Testis (tissue), 3 donors: ENCODE results near the gene CENPV. TPM values are rescaled to one million over a fixed set of nuclear protein-coding genes. Genes with fewer than 3 reads are reported as not detected.
A peak's percentile ranks its signal among the peaks of the same experiment; 100 is the strongest.

ENCODE experiments used
- DNase-seq: peaks from one replicate; pipeline ENCODE4 v3.0.0-alpha.2; 2019
- H3K27ac ChIP-seq, 2 donors: fragments of 200-600 bp; sonication (generic); one replicate each; pipeline ENCODE4 v1.5.1; 2019
- H3K27me3 ChIP-seq: fragments of 200-600 bp; sonication (generic); one replicate; pipeline ENCODE4 v1.5.1; 2019
- H3K36me3 ChIP-seq: fragments of 200-600 bp; sonication (generic); one replicate; pipeline ENCODE4 v1.5.1; 2017; ENCODE audit warnings: low read depth; ENCODE audit errors: missing control alignments
- H3K4me1 ChIP-seq: fragments of 200-600 bp; sonication (generic); one replicate; pipeline ENCODE4 v1.5.1; 2019
- H3K4me3 ChIP-seq, 2 donors: fragments of 200-600 bp; sonication (generic); one replicate each; pipeline ENCODE4 v1.5.1; 2017 to 2019
- H3K9me3 ChIP-seq: fragments of 200-600 bp; sonication (generic); one replicate; pipeline ENCODE4 v1.5.1; 2017
- POLR2A ChIP-seq: fragments of 450-650 bp; IDR thresholded peaks from one replicate; pipeline ENCODE4 v1.6.1; 2017; ENCODE audit warnings: antibody characterized with exemption, mild to moderate bottlenecking, moderate library complexity
- WGBS, 2 donors: methylation state at CpG; one replicate each; pipeline ENCODE4 v1.1.5; 2018; 5-methylcytosine and 5-hydroxymethylcytosine counted together
- intact Hi-C: fragments of 100-400 bp; cut with DNase I; formaldehyde crosslinking; loops from one replicate; pipeline ENCODE4 v1.15.1; 2023; ENCODE audit warnings: low total_unique reads
- polyA plus RNA-seq: library from polyadenylated mRNA; stranded (reverse); fragments of 350-450 nt; fragmentation: Illumina TruSeq; extraction: RNeasy Lipid Tissue Mini Kit (QIAGEN cat#74804); gene quantifications from one replicate; pipeline ENCODE4 v1.2.3, GENCODE V29; 2014; ENCODE audit warnings: low read depth, low replicate concordance; ENCODE audit not compliant: insufficient read depth
- total RNA-seq, 2 donors: library from RNA; depleted of rRNA; stranded (reverse); fragments of >200 nt; gene quantifications; one replicate each; pipeline ENCODE4 v1.2.3, GENCODE V29; 2016
- TF ChIP-seq, protein P1 (sequence below), 3 experiments: fragments of 450-650 bp in 2 of 3; fragments of 200-600 bp in 1 of 3; sonication (generic) in 1 of 3; IDR thresholded peaks; one replicate each; pipeline ENCODE4 v1.5.1; 2016 to 2019; ENCODE audit warnings: antibody characterized with exemption in 3 of 3, mild to moderate bottlenecking in 2 of 3, moderate library complexity in 1 of 3

Gene CENPV
- total and polyA plus RNA-seq, 3 donors from 2014 or later: 73.5 to 119 (median 82.3) TPM

DNA sequence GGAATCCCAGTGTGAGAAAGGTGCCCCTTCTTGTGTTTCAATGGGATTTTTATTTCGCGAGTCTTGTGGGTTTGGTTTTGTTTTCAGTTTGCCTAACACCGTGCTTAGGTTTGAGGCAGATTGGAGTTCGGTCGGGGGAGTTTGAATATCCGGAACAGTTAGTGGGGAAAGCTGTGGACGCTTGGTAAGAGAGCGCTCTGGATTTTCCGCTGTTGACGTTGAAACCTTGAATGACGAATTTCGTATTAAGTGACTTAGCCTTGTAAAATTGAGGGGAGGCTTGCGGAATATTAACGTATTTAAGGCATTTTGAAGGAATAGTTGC lies 28.2 kb upstream of the CENPV start:
- TF ChIP-seq, protein P1, sequence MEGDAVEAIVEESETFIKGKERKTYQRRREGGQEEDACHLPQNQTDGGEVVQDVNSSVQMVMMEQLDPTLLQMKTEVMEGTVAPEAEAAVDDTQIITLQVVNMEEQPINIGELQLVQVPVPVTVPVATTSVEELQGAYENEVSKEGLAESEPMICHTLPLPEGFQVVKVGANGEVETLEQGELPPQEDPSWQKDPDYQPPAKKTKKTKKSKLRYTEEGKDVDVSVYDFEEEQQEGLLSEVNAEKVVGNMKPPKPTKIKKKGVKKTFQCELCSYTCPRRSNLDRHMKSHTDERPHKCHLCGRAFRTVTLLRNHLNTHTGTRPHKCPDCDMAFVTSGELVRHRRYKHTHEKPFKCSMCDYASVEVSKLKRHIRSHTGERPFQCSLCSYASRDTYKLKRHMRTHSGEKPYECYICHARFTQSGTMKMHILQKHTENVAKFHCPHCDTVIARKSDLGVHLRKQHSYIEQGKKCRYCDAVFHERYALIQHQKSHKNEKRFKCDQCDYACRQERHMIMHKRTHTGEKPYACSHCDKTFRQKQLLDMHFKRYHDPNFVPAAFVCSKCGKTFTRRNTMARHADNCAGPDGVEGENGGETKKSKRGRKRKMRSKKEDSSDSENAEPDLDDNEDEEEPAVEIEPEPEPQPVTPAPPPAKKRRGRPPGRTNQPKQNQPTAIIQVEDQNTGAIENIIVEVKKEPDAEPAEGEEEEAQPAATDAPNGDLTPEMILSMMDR (IDR thresholded peaks at IDR 0.05): no peak
- TF ChIP-seq POLR2A: no peak
- Histone ChIP-seq H3K27me3 (no peaks in the 10 kb centered on the region), H3K36me3 (no peaks in the 10 kb centered on the region), H3K27ac (peak overlapping the region; percentile 93 to 97), H3K4me3 (peak overlapping the region; percentile 75 to 82), H3K4me1 (peaks cover 13% of the 10 kb centered on the region), H3K9me3 (no peaks in the 10 kb centered on the region)
- WGBS, 2 donors: 11 to 19% methylated on average over 14 of the region's 14 CpGs
- DNase-seq: no peak
- intact Hi-C loops: no loop called here

DNA sequence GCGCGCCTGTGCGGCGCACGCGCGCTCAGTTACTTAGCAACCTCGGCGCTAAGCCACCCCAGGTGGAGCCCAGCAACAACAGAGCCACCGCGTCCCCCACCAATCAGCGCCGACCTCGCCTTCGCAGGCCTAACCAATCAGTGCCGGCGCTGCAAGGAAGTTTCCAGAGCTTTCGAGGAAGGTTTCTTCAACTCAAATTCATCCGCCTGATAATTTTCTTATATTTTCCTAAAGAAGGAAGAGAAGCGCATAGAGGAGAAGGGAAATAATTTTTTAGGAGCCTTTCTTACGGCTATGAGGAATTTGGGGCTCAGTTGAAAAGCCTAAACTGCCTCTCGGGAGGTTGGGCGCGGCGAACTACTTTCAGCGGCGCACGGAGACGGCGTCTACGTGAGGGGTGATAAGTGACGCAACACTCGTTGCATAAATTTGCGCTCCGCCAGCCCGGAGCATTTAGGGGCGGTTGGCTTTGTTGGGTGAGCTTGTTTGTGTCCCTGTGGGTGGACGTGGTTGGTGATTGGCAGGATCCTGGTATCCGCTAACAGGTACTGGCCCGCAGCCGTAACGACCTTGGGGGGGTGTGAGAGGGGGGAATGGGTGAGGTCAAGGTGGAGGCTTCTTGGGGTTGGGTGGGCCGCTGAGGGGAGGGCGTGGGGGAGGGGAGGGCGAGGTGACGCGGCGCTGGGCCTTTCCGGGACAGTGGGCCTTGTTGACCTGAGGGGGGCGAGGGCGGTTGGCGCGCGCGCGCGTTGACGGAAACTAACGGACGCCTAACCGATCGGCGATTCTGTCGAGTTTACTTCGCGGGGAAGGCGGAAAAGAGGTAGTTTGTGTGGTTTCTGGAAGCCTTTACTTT lies 27.6 kb upstream of the CENPV start, which contains the start of gene UBB:
UBB (plus strand) TSS at position 452 of the 856 bp plus-strand sequence. CDS start 817 bp downstream, outside the sequence.
- whole genome bisulfite sequencing, 2 donors: 1 to 2% methylated on average over 65 to 67 of the region's 67 CpGs
- Histone ChIP-seq H3K4me1 (peaks cover 13% of the 10 kb centered on the region), H3K27me3 (no peaks in the 10 kb centered on the region), H3K9me3 (no peaks in the 10 kb centered on the region), H3K36me3 (no peaks in the 10 kb centered on the region), H3K27ac (peak within 1 kb of the TSS; percentile 93 to 97), H3K4me3 (peak within 1 kb of the TSS; percentile 75 to 82)
- intact Hi-C loops: no loop called here
- TF ChIP-seq, protein P1 (IDR thresholded peaks at IDR 0.05): no peak
- peak; percentile 97 for TF ChIP-seq POLR2A
- peak; percentile 98 for DNase-seq

DNA sequence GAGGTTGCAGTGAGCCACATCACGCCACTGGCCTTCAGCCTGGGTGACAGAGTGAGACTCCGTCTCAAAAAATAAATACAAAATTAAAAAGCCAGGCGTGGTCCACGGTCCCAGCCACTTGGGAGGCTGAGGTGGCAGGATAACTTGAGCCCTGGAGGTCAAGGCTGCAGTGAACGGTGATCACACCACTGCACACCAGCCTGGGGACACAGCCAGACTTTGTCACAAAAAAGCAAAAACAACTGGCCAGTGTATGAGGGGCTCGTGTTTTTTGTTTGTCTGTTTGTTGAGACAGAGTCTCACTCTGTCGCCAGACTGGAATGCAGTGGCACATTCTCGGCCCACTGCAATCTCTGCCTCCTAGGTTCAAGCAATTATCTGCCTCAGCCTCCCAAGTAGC lies 26.4 kb upstream of the CENPV start:
- TF ChIP-seq, protein P1 (IDR thresholded peaks at IDR 0.05): no peak
- no peak for TF ChIP-seq POLR2A
- Histone ChIP-seq H3K9me3 (no peaks in the 10 kb centered on the region), H3K27me3 (no peaks in the 10 kb centered on the region), H3K36me3 (no peaks in the 10 kb centered on the region), H3K4me3 (peak overlapping the region; percentile 75 to 82), H3K27ac (peak overlapping the region; percentile 93 to 97), H3K4me1 (peaks cover 13% of the 10 kb centered on the region)
- WGBS, 2 donors: 44 to 55% methylated on average over 8 of the region's 8 CpGs
- peak; percentile 36 for DNase-seq
- intact Hi-C loops: no loop called here

DNA sequence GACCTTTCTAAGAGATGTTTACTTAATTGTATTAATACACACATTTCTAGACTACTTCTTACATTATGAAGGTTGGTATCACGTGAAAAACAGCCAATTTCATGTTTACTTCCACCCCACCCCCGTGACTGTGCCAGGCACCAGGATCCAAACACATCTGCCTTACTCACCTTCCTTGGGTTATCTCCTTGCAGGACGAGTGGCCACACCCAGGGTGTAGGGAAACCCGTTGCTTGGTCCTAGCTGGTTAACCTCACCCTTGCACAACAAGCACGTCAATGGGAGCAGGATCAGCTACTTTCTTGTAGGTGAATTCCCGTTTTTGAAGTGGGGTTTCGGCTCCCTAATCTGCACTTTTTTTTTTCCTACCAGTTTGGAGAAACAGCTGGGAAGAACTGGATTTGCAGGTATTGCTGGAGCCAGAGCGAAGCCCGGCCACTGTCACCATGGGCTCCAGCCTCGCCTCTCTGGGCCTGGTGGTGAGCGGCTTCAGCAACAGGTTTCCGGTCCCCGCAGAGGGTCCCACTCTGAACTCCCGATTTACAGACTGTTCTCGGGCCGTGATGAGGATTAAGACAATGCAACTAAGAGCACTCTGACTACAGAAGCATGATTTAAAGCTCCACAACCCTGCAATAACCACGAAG lies 25.5 kb upstream of the CENPV start:
- no peaks in the 10 kb centered on the region for H3K9me3 ChIP-seq
- peaks cover 13% of the 10 kb centered on the region for H3K4me1 ChIP-seq
- peak overlapping the region; percentile 93 to 97 for H3K27ac ChIP-seq
- H3K36me3 ChIP-seq: no peaks in the 10 kb centered on the region
- peak; percentile 26 for DNase-seq
- 48 to 67% methylated on average over 17 of the region's 17 CpGs for whole genome bisulfite sequencing, 2 donors
- intact Hi-C loops: no loop called here
- H3K27me3 ChIP-seq: no peaks in the 10 kb centered on the region
- TF ChIP-seq, protein P1 (IDR thresholded peaks at IDR 0.05): no peak
- no peak for TF ChIP-seq POLR2A
- H3K4me3 ChIP-seq: peak overlapping the region in 1 of 2 donors; percentile 82
